Large intestine (tissue), 3 donors: ENCODE results near the gene EDEM2. TPM values are rescaled to one million over a fixed set of nuclear protein-coding genes. Genes with fewer than 3 reads are reported as not detected.
"Not testable (repeated sequence)": the region's sequence is repeated elsewhere in the genome, so short reads cannot be mapped to it uniquely, and the experiment has no call there.

Experiments used
- DNase-seq, 2 donors: peaks; one replicate each; pipeline versions ENCODE4 v3.0.0 to v3.0.0-alpha.2; 2013
- H3K27ac ChIP-seq: one replicate; pipeline ENCODE4 v1.5.1; 2013; ENCODE audit warnings: low read length
- H3K27me3 ChIP-seq: 2 replicates; pipeline ENCODE4 v1.6.1; 2013; ENCODE audit warnings: low read length; ENCODE audit not compliant: control insufficient read depth, insufficient read depth
- H3K36me3 ChIP-seq: 2 replicates; pipeline ENCODE4 v1.6.1; 2013; ENCODE audit warnings: low read length; ENCODE audit not compliant: control insufficient read depth, insufficient read depth
- H3K4me1 ChIP-seq: one replicate; pipeline ENCODE4 v1.6.1; 2013; ENCODE audit warnings: low read length; ENCODE audit not compliant: control insufficient read depth, insufficient read depth
- H3K4me3 ChIP-seq: one replicate; pipeline ENCODE4 v1.5.1; 2013; ENCODE audit warnings: low read length
- H3K9me3 ChIP-seq: one replicate; pipeline ENCODE4 v1.6.1; 2013; ENCODE audit warnings: mild to moderate bottlenecking, low read depth, low read length, moderate library complexity; ENCODE audit not compliant: control insufficient read depth
- WGBS: methylation state at CpG from one replicate; pipeline ENCODE4 v1.1.5; 2013; ENCODE audit warnings: low lambda C conversion rate; ENCODE audit not compliant: insufficient coverage; 5-methylcytosine and 5-hydroxymethylcytosine counted together
- polyA plus RNA-seq: library from polyadenylated mRNA; unstranded; fragments of 120-200 nt; gene quantifications from one replicate; pipeline ENCODE4 v1.2.1, GENCODE V29; 2013

EDEM2 gene
- polyA plus RNA-seq, 1 donor: 18.6 TPM

DNA sequence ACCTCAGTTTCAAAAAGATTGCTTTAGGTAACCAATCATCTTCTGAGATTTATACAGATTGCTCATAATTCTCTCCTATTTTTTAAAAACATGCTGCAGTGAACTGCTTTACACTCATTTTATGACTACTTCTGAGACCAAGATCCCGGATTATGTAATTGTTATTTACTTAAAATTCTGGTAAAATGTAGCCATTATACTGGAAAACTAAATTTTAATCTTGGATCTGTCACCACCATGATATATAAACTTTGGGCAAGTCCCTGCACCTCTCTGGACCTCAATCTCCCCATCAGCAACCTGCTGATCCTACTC, 24.3 kb upstream of the EDEM2 start:
- peak overlapping the region; percentile 63 for H3K27ac ChIP-seq
- WGBS: 40% methylated on average over 1 of the region's 1 CpG
- peak overlapping the region; percentile 34 for H3K4me3 ChIP-seq
- DNase-seq: no peak
- peaks cover 4% of the 10 kb centered on the region for H3K9me3 ChIP-seq
- peaks cover 12% of the 10 kb centered on the region for H3K4me1 ChIP-seq
- peaks cover 2% of the 10 kb centered on the region for H3K36me3 ChIP-seq
- no peaks in the 10 kb centered on the region for H3K27me3 ChIP-seq

DNA sequence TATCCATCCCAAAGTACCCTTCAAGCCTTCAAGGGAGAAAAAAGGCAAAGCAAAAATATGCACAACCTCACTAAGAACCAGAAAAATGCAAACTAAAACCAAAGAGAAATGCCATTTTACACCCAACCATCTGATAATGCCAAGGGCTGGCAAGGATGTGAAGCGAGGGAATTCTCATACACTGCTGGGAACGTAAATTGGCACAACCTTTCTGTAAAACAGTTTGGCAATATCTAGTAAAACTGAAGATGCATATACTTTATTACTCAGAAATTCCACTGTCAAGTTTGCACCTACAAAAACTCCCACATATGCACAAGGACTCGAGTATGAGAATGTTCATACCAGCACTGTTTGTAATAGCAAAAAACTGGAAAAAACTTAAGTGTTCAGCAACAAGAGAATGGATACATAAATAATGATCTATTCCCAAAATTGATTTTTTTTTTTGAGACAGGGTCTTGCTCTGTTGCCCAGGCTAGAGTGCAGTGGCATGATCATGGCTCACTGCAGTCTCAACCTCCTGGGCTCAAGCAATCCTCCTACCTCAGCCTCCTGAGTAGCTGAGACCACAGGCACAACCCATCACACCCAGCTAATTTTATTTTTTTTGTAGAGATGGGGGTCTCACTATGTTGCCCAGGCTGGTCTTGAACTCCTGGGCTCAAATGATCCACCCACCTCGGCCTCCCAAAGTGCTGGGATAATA, 21.7 kb upstream of the EDEM2 start:
- 100% methylated on average over 1 of the region's 4 CpGs for WGBS
- not testable (repeated sequence) for H3K27me3 ChIP-seq, DNase-seq

DNA sequence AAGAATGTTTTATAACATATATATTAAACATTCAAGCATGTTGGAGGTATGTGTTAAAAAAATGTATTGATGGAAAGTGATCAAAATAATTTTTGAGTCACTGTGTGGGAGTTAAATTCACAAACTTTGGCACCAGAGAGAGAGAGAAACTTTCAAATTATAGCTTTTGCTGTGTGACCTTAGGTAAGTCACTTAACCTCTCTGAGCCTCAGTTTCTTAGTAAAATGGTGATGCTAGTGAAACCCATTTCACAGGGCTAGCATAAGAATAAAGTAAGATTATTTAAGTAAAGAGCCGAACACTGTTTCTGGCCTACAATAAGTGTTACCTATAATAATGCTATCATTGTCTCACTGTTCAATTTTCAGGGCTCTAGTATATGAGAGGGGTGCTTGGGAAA, 20.7 kb upstream of the EDEM2 start:
- Histone ChIP-seq H3K4me3 (no peak overlapping the region), H3K9me3 (no peaks in the 10 kb centered on the region), H3K36me3 (no peaks in the 10 kb centered on the region), H3K27me3 (no peaks in the 10 kb centered on the region), H3K4me1 (no peaks in the 10 kb centered on the region), H3K27ac (no peak overlapping the region)
- no CpG with 5 or more reads among the region's 1 CpG for WGBS
- DNase-seq: no peak

More for the DNA sequence above, 21.7 kb upstream of the EDEM2 start:
- not testable (repeated sequence) for H3K4me1 ChIP-seq, H3K9me3 ChIP-seq, H3K27ac ChIP-seq, H3K36me3 ChIP-seq, H3K4me3 ChIP-seq

DNA sequence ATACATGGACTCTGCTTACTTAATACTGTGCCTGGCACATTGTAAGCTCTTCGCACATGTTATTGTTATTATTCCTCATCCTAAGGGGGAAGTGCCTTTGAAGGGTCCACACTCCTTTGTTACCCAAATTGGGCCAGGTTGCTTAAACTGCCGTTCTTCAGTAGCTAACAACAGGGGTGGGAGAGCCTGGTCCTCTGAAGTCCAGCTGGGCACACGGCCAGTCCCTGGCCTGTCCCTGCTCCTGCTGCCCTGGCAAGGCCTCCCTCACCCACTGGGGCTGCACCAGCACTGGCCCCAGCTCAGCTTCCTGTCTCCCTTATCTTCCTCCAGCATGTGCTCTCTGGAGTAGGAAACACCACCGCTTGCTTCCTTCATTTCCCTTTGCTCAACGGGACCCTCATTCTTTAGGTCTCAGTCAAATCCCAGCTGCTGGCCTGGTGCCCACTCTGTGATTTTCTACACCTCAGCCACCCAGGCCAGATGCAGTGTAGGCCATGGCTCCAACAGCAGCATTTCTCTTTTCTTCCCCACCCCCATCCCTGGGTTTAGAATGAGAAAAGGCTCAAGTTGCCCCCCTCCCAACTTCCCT, 19.2 kb upstream of the EDEM2 start:
- Histone ChIP-seq H3K4me3 (no peak overlapping the region), H3K9me3 (no peaks in the 10 kb centered on the region), H3K36me3 (no peaks in the 10 kb centered on the region), H3K27ac (no peak overlapping the region), H3K4me1 (no peaks in the 10 kb centered on the region), H3K27me3 (no peaks in the 10 kb centered on the region)
- no CpG with 5 or more reads among the region's 5 CpGs for WGBS
- no peak for DNase-seq

DNA sequence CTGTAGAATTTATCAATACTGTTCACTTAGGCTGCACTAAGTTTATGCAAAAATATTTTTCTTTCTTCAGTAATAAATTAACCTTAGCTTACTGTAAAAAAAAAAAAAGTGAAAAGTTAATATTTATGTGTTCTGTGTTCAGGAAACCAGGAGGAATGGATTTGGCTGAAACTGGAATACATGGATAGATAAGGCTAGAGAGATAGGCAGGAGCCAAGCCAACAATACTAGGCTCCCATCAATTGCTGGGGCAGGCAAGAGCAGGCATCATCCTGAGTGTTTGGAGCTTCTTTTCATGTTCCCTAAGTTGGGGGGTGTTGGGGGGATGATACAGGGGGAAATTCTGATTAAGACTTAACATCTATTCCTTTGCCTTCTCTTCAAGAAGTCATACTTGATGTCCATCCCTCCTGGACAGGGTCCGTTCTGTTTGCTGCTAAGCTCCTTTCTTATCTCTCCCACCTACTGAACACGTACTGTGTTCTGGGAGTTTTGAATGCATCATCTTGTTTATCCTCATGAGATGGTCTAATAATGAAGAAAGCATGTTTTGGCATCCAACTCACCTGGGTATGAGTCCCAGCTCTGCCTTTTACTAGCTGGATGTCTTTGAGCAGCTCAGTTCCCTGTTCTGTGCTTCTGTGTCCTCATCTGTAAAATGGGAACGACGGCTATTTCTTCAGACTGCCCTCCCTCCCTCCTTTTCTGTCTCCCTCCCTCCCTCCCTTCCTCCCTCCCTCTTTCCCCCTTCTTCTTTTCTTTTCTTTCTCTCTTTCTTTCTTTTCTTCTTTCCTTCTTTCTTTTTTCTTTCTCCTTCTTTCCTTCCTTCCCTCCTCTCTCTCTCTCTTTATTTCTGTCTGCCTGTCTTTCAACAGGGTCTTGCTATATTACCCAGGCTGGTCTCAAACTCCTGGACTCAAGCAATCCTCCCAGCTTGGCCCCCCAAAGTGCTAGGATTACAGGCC, 18.4 kb upstream of the EDEM2 start:
- no peak overlapping the region for H3K27ac ChIP-seq
- no peak overlapping the region for H3K4me3 ChIP-seq
- WGBS: 62% methylated on average over 2 of the region's 4 CpGs
- no peaks in the 10 kb centered on the region for H3K9me3 ChIP-seq
- H3K4me1 ChIP-seq: no peaks in the 10 kb centered on the region
- H3K36me3 ChIP-seq: no peaks in the 10 kb centered on the region
- no peaks in the 10 kb centered on the region for H3K27me3 ChIP-seq
- DNase-seq: no peak

DNA sequence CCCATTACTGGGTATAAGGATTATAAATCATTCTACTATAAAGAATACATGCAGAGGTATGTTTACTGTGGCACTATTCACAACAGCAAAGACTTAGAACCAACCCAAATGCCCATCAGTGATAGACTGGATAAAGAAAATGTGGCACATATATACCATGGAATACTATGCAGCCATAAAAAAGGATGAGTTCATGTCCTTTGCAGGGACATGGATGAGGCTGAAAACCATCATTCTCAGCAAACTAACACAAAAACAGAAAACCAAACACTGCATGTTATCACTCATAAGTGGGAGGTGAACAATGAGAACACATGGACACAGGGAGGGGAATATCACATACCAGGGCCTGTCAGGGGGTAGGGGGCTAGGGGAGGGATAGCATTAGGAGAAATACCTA, 17.4 kb upstream of the EDEM2 start:
- H3K9me3 ChIP-seq, H3K4me3 ChIP-seq, DNase-seq, H3K27me3 ChIP-seq, H3K4me1 ChIP-seq, H3K27ac ChIP-seq, H3K36me3 ChIP-seq: not testable (repeated sequence)

DNA sequence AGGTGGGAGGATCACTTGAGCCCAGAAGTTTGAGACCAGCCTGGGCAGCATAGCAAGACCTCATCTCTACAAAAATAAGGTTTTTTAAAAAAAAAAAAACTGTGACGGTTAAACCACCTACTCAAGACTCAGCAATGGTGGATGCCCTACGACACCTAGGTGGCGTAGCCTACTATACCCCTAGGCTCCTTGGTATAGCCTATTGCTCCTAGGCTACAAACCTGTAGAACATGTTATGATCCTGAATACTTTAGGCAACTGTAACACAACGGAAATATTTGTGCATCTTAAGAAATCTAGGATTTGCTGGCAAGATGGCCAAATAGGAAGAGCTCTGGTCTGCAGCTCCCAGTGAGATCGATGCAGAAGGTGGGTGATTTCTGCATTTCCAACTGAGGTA, 13.2 kb upstream of the EDEM2 start:
- H3K9me3 ChIP-seq, H3K36me3 ChIP-seq, DNase-seq, H3K27ac ChIP-seq, H3K4me1 ChIP-seq, H3K4me3 ChIP-seq, H3K27me3 ChIP-seq: not testable (repeated sequence)
- no CpG with 5 or more reads among the region's 5 CpGs for WGBS

DNA sequence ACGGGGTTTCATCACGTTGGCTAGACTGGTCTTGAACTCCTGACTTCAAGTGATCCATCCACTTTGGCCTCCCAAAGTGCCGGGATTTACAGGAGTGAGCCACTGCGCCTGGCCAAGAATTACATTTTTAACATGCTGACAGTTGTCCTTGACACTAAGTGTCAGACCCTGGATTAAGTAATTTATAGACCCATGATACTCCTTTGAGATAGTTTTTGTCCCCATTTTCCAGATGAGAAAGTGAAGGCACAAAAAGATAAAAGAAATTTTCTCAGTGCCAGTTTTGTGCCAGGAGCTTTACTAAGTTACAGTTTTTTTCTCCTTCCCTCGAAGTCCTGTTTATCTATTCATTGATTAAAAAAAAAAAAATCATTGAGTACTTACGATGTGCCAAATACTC, 9.8 kb upstream of the EDEM2 start:
- H3K9me3 ChIP-seq: peaks cover 3% of the 10 kb centered on the region
- DNase-seq: no peak
- WGBS: 86% methylated on average over 2 of the region's 6 CpGs

DNA sequence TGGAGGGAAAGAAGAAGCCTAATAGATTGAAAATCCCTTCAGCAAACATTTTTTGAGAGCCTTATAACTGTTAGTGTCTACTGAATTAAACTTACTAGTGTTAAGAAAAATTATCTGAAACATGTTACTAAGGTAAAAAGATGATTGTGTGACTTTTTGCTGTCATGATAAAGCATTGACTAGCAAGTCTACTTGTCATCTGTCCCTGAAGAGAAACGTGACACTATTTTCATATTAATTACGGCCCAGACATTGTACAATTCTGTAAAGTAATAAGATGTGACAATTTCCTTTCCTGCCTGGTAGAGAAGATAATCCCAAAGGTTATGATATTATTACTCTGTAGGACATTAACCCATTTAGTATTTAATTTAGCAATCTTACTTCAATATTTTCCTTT, 8.8 kb upstream of the EDEM2 start:
- Histone ChIP-seq H3K27ac (no peak overlapping the region), H3K4me3 (no peak overlapping the region), H3K4me1 (no peaks in the 10 kb centered on the region), H3K9me3 (peaks cover 3% of the 10 kb centered on the region), H3K27me3 (no peaks in the 10 kb centered on the region), H3K36me3 (no peaks in the 10 kb centered on the region)
- DNase-seq: no peak
- WGBS: 75% methylated on average over 2 of the region's 2 CpGs

More for the DNA sequence above, 9.8 kb upstream of the EDEM2 start:
- Histone ChIP-seq H3K27me3 (no peaks in the 10 kb centered on the region), H3K4me1 (no peaks in the 10 kb centered on the region), H3K4me3 (no peak overlapping the region), H3K36me3 (no peaks in the 10 kb centered on the region), H3K27ac (no peak overlapping the region)

DNA sequence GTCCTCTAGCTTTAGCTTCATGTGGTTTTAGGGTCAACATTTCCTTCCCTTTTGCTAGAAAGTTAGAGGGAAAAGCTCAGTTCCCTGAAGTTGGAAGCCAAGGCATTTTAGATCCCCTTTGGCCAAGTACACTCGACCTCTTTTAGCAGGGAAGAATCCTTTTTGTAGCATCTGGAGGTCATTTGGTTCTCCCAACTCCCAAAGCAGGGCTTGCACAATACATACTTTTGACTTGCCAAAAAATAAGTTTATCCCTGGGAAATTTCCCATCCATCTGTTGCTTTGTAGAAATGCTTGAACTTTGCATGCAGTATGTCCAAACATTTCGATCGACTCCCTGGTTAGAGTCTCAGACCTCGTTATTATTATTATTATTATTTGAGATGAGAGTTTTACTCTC, 4.6 kb upstream of the EDEM2 start:
- peaks cover 5% of the 10 kb centered on the region for H3K4me1 ChIP-seq
- no peak overlapping the region for H3K27ac ChIP-seq
- 80% methylated on average over 2 of the region's 4 CpGs for WGBS
- no peaks in the 10 kb centered on the region for H3K27me3 ChIP-seq
- H3K4me3 ChIP-seq: no peak overlapping the region
- H3K9me3 ChIP-seq: peaks cover 3% of the 10 kb centered on the region
- no peak for DNase-seq
- no peaks in the 10 kb centered on the region for H3K36me3 ChIP-seq
